Measurements from ENCODE around the gene PBX3. TPM values are rescaled to one million over a fixed set of nuclear protein-coding genes. Genes with fewer than 3 reads are reported as not detected.

Gene PBX3
- total and polyA plus RNA-seq, 4 donors: 7.3 to 18.9 (median 11.1) TPM

DNA sequence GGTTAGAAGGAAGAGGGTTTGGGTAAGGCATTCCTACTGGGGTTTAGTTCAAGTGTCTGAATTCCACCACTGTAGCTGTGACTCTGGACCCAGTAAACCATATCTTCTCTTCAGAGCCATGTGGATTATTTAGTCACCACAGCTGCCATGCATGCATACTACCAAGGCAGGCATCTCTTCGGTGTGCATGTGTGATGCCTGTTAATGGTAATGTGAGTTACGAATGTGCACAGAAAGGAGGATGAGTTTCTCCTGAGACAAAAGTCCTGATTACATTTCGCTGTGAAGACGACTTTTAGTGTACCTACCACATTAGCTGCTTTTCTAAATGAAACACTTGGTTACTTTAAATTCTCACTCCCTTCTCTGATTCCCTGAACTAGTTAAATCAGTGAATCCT lies 9.3 kb downstream of the PBX3 start:
- H3K4me3 ChIP-seq (ENCODE audit: low read depth in 1 of 3, low read length in 3 of 3): no peak overlapping the region
- no peak overlapping the region for H3K27ac ChIP-seq (ENCODE audit: low read depth in 1 of 2, low read length in 2 of 2)
- H3K4me1 ChIP-seq (ENCODE audit: control insufficient read depth in 4 of 4, insufficient read depth in 4 of 4, low read length in 3 of 4): peaks cover 7 to 21% (median 9%) of the 10 kb centered on the region in 4 donors
- WGBS: 97% methylated on average over 4 of the region's 4 CpGs
- TF ChIP-seq, protein P1, sequence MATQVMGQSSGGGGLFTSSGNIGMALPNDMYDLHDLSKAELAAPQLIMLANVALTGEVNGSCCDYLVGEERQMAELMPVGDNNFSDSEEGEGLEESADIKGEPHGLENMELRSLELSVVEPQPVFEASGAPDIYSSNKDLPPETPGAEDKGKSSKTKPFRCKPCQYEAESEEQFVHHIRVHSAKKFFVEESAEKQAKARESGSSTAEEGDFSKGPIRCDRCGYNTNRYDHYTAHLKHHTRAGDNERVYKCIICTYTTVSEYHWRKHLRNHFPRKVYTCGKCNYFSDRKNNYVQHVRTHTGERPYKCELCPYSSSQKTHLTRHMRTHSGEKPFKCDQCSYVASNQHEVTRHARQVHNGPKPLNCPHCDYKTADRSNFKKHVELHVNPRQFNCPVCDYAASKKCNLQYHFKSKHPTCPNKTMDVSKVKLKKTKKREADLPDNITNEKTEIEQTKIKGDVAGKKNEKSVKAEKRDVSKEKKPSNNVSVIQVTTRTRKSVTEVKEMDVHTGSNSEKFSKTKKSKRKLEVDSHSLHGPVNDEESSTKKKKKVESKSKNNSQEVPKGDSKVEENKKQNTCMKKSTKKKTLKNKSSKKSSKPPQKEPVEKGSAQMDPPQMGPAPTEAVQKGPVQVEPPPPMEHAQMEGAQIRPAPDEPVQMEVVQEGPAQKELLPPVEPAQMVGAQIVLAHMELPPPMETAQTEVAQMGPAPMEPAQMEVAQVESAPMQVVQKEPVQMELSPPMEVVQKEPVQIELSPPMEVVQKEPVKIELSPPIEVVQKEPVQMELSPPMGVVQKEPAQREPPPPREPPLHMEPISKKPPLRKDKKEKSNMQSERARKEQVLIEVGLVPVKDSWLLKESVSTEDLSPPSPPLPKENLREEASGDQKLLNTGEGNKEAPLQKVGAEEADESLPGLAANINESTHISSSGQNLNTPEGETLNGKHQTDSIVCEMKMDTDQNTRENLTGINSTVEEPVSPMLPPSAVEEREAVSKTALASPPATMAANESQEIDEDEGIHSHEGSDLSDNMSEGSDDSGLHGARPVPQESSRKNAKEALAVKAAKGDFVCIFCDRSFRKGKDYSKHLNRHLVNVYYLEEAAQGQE (IDR thresholded peaks at IDR 0.05): no peak
- no peak for TF ChIP-seq TAF1 (conservative IDR thresholded peaks at IDR 0.05)
- TF ChIP-seq ZBTB33 (IDR thresholded peaks at IDR 0.05): no peak
- no peak for TF ChIP-seq FOXA1 (IDR thresholded peaks at IDR 0.05)
- TF ChIP-seq NR2F2 (IDR thresholded peaks at IDR 0.05): no peak
- TF ChIP-seq JUND (IDR thresholded peaks at IDR 0.05): no peak
- H3K36me3 ChIP-seq (ENCODE audit: control insufficient read depth in 4 of 4, insufficient read depth in 3 of 4, low read depth in 1 of 4, low read length in 3 of 4): no peaks in the 10 kb centered on the region
- no peaks in the 10 kb centered on the region for H3K9me3 ChIP-seq (ENCODE audit: control insufficient read depth in 4 of 4, low read length in 3 of 4)
- H3K27me3 ChIP-seq (ENCODE audit: control insufficient read depth in 4 of 4, insufficient read depth in 4 of 4, low read length in 3 of 4): no peaks in the 10 kb centered on the region
- DNase-seq (ENCODE audit: low spot score): no peak
- H3K9ac ChIP-seq (ENCODE audit: low read depth in 1 of 2, low read length in 2 of 2): no peak overlapping the region

- no peak overlapping the region for H3K4me3 ChIP-seq (ENCODE audit: low read depth in 1 of 3, low read length in 3 of 3)
- 70% methylated on average over 1 of the region's 1 CpG for WGBS
- TF ChIP-seq TAF1 (conservative IDR thresholded peaks at IDR 0.05) (no peak), ATF3 (IDR thresholded peaks at IDR 0.05) (no peak), HNF4A (conservative IDR thresholded peaks at IDR 0.05) (no peak), RAD21 (IDR thresholded peaks at IDR 0.05) (no peak), HNF4G (IDR thresholded peaks at IDR 0.05) (no peak), SP1 (IDR thresholded peaks at IDR 0.05) (no peak), EGR1 (IDR thresholded peaks at IDR 0.05; ENCODE audit: low read depth in 2 of 2) (no peak), GABPA (IDR thresholded peaks at IDR 0.05 in 1 of 2, conservative IDR thresholded peaks at IDR 0.05 in 1 of 2) (no peak), FOXA1 (IDR thresholded peaks at IDR 0.05) (no peak)
- TF ChIP-seq, protein P1 (IDR thresholded peaks at IDR 0.05): no peak
- TF ChIP-seq, protein P2, sequence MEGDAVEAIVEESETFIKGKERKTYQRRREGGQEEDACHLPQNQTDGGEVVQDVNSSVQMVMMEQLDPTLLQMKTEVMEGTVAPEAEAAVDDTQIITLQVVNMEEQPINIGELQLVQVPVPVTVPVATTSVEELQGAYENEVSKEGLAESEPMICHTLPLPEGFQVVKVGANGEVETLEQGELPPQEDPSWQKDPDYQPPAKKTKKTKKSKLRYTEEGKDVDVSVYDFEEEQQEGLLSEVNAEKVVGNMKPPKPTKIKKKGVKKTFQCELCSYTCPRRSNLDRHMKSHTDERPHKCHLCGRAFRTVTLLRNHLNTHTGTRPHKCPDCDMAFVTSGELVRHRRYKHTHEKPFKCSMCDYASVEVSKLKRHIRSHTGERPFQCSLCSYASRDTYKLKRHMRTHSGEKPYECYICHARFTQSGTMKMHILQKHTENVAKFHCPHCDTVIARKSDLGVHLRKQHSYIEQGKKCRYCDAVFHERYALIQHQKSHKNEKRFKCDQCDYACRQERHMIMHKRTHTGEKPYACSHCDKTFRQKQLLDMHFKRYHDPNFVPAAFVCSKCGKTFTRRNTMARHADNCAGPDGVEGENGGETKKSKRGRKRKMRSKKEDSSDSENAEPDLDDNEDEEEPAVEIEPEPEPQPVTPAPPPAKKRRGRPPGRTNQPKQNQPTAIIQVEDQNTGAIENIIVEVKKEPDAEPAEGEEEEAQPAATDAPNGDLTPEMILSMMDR (IDR thresholded peaks at IDR 0.05; ENCODE audit: low read depth, low read length, missing input control): no peak
- no peaks in the 10 kb centered on the region for H3K9me3 ChIP-seq (ENCODE audit: control insufficient read depth in 4 of 4, low read length in 3 of 4)
- no peaks in the 10 kb centered on the region for H3K27me3 ChIP-seq (ENCODE audit: control insufficient read depth in 4 of 4, insufficient read depth in 4 of 4, low read length in 3 of 4)
- H3K4me1 ChIP-seq (ENCODE audit: control insufficient read depth in 4 of 4, insufficient read depth in 4 of 4, low read length in 3 of 4): peaks cover 7 to 21% (median 9%) of the 10 kb centered on the region in 4 donors
- no peak overlapping the region for H3K27ac ChIP-seq (ENCODE audit: low read depth in 1 of 2, low read length in 2 of 2)
- DNase-seq (ENCODE audit: low spot score): no peak
- H3K36me3 ChIP-seq (ENCODE audit: control insufficient read depth in 4 of 4, insufficient read depth in 3 of 4, low read depth in 1 of 4, low read length in 3 of 4): no peaks in the 10 kb centered on the region
- no peak overlapping the region for H3K9ac ChIP-seq (ENCODE audit: low read depth in 1 of 2, low read length in 2 of 2)
These were observed 10.7 kb downstream of the PBX3 start for GRCh38 chr9:125757834-125758233.
